ENCODE data around the gene PCBP3. TPM values are rescaled to one million over a fixed set of nuclear protein-coding genes. Genes with fewer than 3 reads are reported as not detected.

Gene PCBP3
- total RNA-seq, 1 donor from 2014 or later: not detected

- no peak overlapping the region for H3K4me3 ChIP-seq (ENCODE audit: low read depth, low read length)
- no peak for TF ChIP-seq CTCF (conservative IDR thresholded peaks at IDR 0.05; ENCODE audit: low read depth, low read length)
- no peak for DNase-seq (ENCODE audit: low read depth)
These were observed 220.2 kb downstream of the PCBP3 start for GRCh38 chr21:45863751-45864150.

- DNase-seq (ENCODE audit: low read depth): no peak
These were observed 220.9 kb downstream of the PCBP3 start for GRCh38 chr21:45864436-45864835.

GRCh38 chr21:45865106-45865835 lies 221.7 kb downstream of the PCBP3 start:
- TF ChIP-seq CTCF (conservative IDR thresholded peaks at IDR 0.05; ENCODE audit: low read depth, low read length): no peak
- DNase-seq (ENCODE audit: low read depth): no peak
- no peak overlapping the region for H3K4me3 ChIP-seq (ENCODE audit: low read depth, low read length)

More at GRCh38 chr21:45864436-45864835, 220.9 kb downstream of the PCBP3 start:
- H3K4me3 ChIP-seq (ENCODE audit: low read depth, low read length): no peak overlapping the region
- no peak for TF ChIP-seq CTCF (conservative IDR thresholded peaks at IDR 0.05; ENCODE audit: low read depth, low read length)

GRCh38 chr21:45866551-45866950 lies 223.0 kb downstream of the PCBP3 start:
- no peak for DNase-seq (ENCODE audit: low read depth)
- no peak for TF ChIP-seq CTCF (conservative IDR thresholded peaks at IDR 0.05; ENCODE audit: low read depth, low read length)
- H3K4me3 ChIP-seq (ENCODE audit: low read depth, low read length): no peak overlapping the region

GRCh38 chr21:45867041-45867666 lies 223.6 kb downstream of the PCBP3 start:
- H3K4me3 ChIP-seq (ENCODE audit: low read depth, low read length): no peak overlapping the region
- no peak for TF ChIP-seq CTCF (conservative IDR thresholded peaks at IDR 0.05; ENCODE audit: low read depth, low read length)
- DNase-seq (ENCODE audit: low read depth): no peak

GRCh38 chr21:45867671-45868081 lies 224.2 kb downstream of the PCBP3 start:
- H3K4me3 ChIP-seq (ENCODE audit: low read depth, low read length): no peak overlapping the region
- no peak for DNase-seq (ENCODE audit: low read depth)
- no peak for TF ChIP-seq CTCF (conservative IDR thresholded peaks at IDR 0.05; ENCODE audit: low read depth, low read length)
